HG02970 (cell line): ENCODE results near the gene HNRNPU.
A peak's percentile ranks its signal among the peaks of the same experiment; 100 is the strongest.

Source experiments
- ATAC-seq: cut with Tn5 transposase; IDR thresholded peaks from one replicate; pipeline ENCODE4 v1.9.1; 2021; ENCODE audit warnings: mild to moderate bottlenecking, moderate library complexity, moderate number of reproducible peaks; ENCODE audit not compliant: unreplicated experiment, low FRiP score

Gene HNRNPU

GRCh38 chr1:244864253-244865027 is at the start of gene HNRNPU:
HNRNPU (minus strand) TSS chr1:244864543; CDS start chr1:244864307, 236 bp downstream.
- ATAC-seq: peak; percentile 70

- no peak for ATAC-seq
Observed at GRCh38 chr1:244913806-244914205, 49.5 kb upstream of the HNRNPU start.

- no peak for ATAC-seq
Observed at GRCh38 chr1:244904119-244904518, 39.8 kb upstream of the HNRNPU start.

- ATAC-seq: no peak
Observed at GRCh38 chr1:244901400-244902015, 37.2 kb upstream of the HNRNPU start.

- ATAC-seq: no peak
Observed at GRCh38 chr1:244897476-244898254, 33.3 kb upstream of the HNRNPU start.

- no peak for ATAC-seq
Observed at GRCh38 chr1:244896550-244896949, 32.2 kb upstream of the HNRNPU start.

GRCh38 chr1:244893836-244894235 is 29.5 kb upstream of the HNRNPU start:
- no peak for ATAC-seq

- no peak for ATAC-seq
Observed at GRCh38 chr1:244887281-244887680, 22.9 kb upstream of the HNRNPU start.

- ATAC-seq: no peak
Observed at GRCh38 chr1:244881552-244882280, 17.4 kb upstream of the HNRNPU start.

- no peak for ATAC-seq
Observed at GRCh38 chr1:244878681-244879080, 14.3 kb upstream of the HNRNPU start.

GRCh38 chr1:244876228-244876910 is 12.0 kb upstream of the HNRNPU start:
- no peak for ATAC-seq

- no peak for ATAC-seq
Observed at GRCh38 chr1:244874974-244875579, 10.7 kb upstream of the HNRNPU start.

- no peak for ATAC-seq
Observed at GRCh38 chr1:244869950-244870349, 5.6 kb upstream of the HNRNPU start.

- no peak for ATAC-seq
Observed at GRCh38 chr1:244869364-244869827, 5.1 kb upstream of the HNRNPU start.

GRCh38 chr1:244868484-244869363 is 4.4 kb upstream of the HNRNPU start:
- ATAC-seq: no peak

- ATAC-seq: no peak
Observed at GRCh38 chr1:244866355-244866754, 2.0 kb upstream of the HNRNPU start.

- no peak for ATAC-seq
Observed at GRCh38 chr1:244865820-244866219, 1.5 kb upstream of the HNRNPU start.

- ATAC-seq: no peak
Observed at GRCh38 chr1:244865028-244865371, 657 bp upstream of the HNRNPU start.
